Activated B cell treated with CpG ODN at 0.5 μM for 24 hours (primary cell): Measurements from ENCODE around the gene MRI1. TPM values are rescaled to one million over a fixed set of nuclear protein-coding genes. Genes with fewer than 3 reads are reported as not detected.

Source experiments
- ATAC-seq: fragments of 200-7000 bp; cut with Tn5 transposase; one replicate; pipeline ENCODE4 v1.10.0; 2021; ENCODE audit warnings: low read depth, mild to moderate bottlenecking, moderate library complexity
- CTCF ChIA-PET: fragments of 350-600 bp; sonication (Branson Sonifier 250); formaldehyde crosslinking; loops from one replicate; lab custom pipeline; 2021; ENCODE audit warnings: antibody characterized with exemption; lab: Charles Lee
- POLR2A ChIA-PET: fragments of 350-600 bp; sonication (Branson Sonifier 250); formaldehyde crosslinking; loops from one replicate; lab custom pipeline; 2021; ENCODE audit warnings: antibody characterized with exemption; lab: Charles Lee
- DNase-seq: peaks from one replicate; pipeline ENCODE4 v3.0.0; 2022
- H3K27ac Mint-ChIP-seq: one replicate; pipeline ENCODE4 v1.8.0; 2020; ENCODE audit warnings: mixed read lengths
- H3K27me3 Mint-ChIP-seq: one replicate; pipeline ENCODE4 v1.8.0; 2021; ENCODE audit warnings: mixed read lengths
- H3K36me3 Mint-ChIP-seq: one replicate; pipeline ENCODE4 v1.8.0; 2021; ENCODE audit warnings: low read depth, mixed read lengths
- H3K4me1 Mint-ChIP-seq: one replicate; pipeline ENCODE4 v1.8.0; 2021; ENCODE audit warnings: mixed read lengths
- H3K4me3 Mint-ChIP-seq: one replicate; pipeline ENCODE4 v1.8.0; 2020; ENCODE audit warnings: mild to moderate bottlenecking, mixed read lengths
- H3K9me3 Mint-ChIP-seq: one replicate; pipeline ENCODE4 v1.8.0; 2020; ENCODE audit warnings: mixed read lengths
- CTCF ChIP-seq: fragments of 200-600 bp; IDR thresholded peaks from one replicate; pipeline ENCODE4 v1.8.0; 2022; ENCODE audit warnings: antibody characterized with exemption, mild to moderate bottlenecking
- intact Hi-C: fragments of 100-400 bp; cut with micrococcal nuclease; formaldehyde crosslinking; loops from one replicate; pipeline ENCODE4 v1.15.1; 2024
- total RNA-seq: library from RNA; stranded (reverse); gene quantifications from 2 replicates; pipeline ENCODE4 v1.2.3, GENCODE V29; 2022

Gene MRI1
- total RNA-seq, 1 donor from 2014 or later: 37.5 TPM

GRCh38 chr19:13764821-13765394, 586 bp downstream of the MRI1 start:
- ChIA-PET CTCF (interaction anchor here (0.5 to 1.1 kb wide), 5 partner anchors 20 to 307 kb away, joined by 3 to 4 read pairs (median 4); no protein-coding TSS in a partner anchor), POLR2A (interaction anchor here (0.9 to 3.2 kb wide), 8 partner anchors 9 to 142 kb away, joined by 3 to 19 read pairs (median 4); partner anchors contain the start of genes C19orf53, CC2D1A and ZSWIM4)
- peak; percentile 37 for DNase-seq
- intact Hi-C loops: loop anchor here (1.0 kb wide), 2 partner anchors 9 to 30 kb away; partner anchors contain the start of genes C19orf53 and ZSWIM4
- peak overlapping the region; percentile 79 for H3K4me3 Mint-ChIP-seq
- peaks cover 29% of the 10 kb centered on the region for H3K36me3 Mint-ChIP-seq
- no peak overlapping the region for H3K27ac Mint-ChIP-seq
- peak; percentile 53 for ATAC-seq
- no peak for TF ChIP-seq CTCF
- H3K27me3 Mint-ChIP-seq: no peaks in the 10 kb centered on the region
- H3K4me1 Mint-ChIP-seq: peaks cover 16% of the 10 kb centered on the region
- H3K9me3 Mint-ChIP-seq: no peaks in the 10 kb centered on the region

GRCh38 chr19:13765395-13766094, 1.2 kb downstream of the MRI1 start:
- ChIA-PET CTCF (interaction anchor here (0.5 to 1.1 kb wide), 2 partner anchors 20 to 97 kb away, joined by 4 read pairs; no protein-coding TSS in a partner anchor), POLR2A (interaction anchor here (0.9 to 3.2 kb wide), 6 partner anchors 9 to 97 kb away, joined by 3 to 19 read pairs (median 5); partner anchors contain the start of genes C19orf53 and ZSWIM4)
- Mint-ChIP-seq H3K4me3 (peak overlapping the region; percentile 79), H3K4me1 (peaks cover 16% of the 10 kb centered on the region), H3K9me3 (no peaks in the 10 kb centered on the region), H3K27ac (peak overlapping the region; percentile 47), H3K27me3 (no peaks in the 10 kb centered on the region), H3K36me3 (peaks cover 31% of the 10 kb centered on the region)
- no peak for ATAC-seq
- TF ChIP-seq CTCF: no peak
- intact Hi-C loops: no loop called here
- DNase-seq: no peak

GRCh38 chr19:13766095-13766481, 1.8 kb downstream of the MRI1 start:
- H3K36me3 Mint-ChIP-seq: peaks cover 31% of the 10 kb centered on the region
- DNase-seq (no peak), ATAC-seq (no peak)
- no peak overlapping the region for H3K27ac Mint-ChIP-seq
- peak overlapping the region; percentile 24 for H3K4me3 Mint-ChIP-seq
- H3K9me3 Mint-ChIP-seq: no peaks in the 10 kb centered on the region
- TF ChIP-seq CTCF: no peak
- H3K27me3 Mint-ChIP-seq: no peaks in the 10 kb centered on the region
- ChIA-PET CTCF (no interaction called here), POLR2A (interaction anchor here (3.0 to 3.2 kb wide), 2 partner anchors 8 to 18 kb away, joined by 14 to 19 read pairs; partner anchors contain the start of gene C19orf53)
- peaks cover 16% of the 10 kb centered on the region for H3K4me1 Mint-ChIP-seq
- intact Hi-C loops: no loop called here

GRCh38 chr19:13768510-13768909, 4.2 kb downstream of the MRI1 start:
- no peak for DNase-seq
- Mint-ChIP-seq H3K27ac (no peak overlapping the region), H3K27me3 (no peaks in the 10 kb centered on the region), H3K9me3 (no peaks in the 10 kb centered on the region), H3K4me1 (peaks cover 14% of the 10 kb centered on the region), H3K4me3 (no peak overlapping the region), H3K36me3 (peaks cover 26% of the 10 kb centered on the region)
- intact Hi-C loops: no loop called here
- POLR2A ChIA-PET: no interaction called here
- CTCF ChIA-PET: no interaction called here
- TF ChIP-seq CTCF: no peak
- ATAC-seq: no peak
